ENCODE data around the gene CHRNB4.

DNA sequence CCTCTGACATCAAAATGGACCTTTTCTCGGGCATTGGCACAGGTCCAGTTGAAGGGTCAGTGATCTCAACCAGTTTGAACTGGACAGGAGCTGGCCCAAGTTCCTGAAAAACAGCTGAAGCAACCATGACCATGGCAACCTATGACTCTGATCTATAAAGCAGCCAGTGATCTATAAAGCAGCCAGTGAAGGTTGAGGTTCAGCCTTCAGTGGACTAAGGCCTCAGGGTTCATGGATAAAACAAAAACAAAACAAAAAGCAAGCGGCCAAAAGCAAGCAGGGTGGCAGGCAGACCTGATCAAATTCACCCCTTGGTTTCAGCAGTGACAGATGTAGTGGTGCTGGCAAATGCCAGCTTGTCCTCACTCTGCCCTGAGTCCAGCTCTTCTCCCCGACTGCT lies 10.0 kb upstream of the CHRNB4 start:
- TF ChIP-seq, protein P1, sequence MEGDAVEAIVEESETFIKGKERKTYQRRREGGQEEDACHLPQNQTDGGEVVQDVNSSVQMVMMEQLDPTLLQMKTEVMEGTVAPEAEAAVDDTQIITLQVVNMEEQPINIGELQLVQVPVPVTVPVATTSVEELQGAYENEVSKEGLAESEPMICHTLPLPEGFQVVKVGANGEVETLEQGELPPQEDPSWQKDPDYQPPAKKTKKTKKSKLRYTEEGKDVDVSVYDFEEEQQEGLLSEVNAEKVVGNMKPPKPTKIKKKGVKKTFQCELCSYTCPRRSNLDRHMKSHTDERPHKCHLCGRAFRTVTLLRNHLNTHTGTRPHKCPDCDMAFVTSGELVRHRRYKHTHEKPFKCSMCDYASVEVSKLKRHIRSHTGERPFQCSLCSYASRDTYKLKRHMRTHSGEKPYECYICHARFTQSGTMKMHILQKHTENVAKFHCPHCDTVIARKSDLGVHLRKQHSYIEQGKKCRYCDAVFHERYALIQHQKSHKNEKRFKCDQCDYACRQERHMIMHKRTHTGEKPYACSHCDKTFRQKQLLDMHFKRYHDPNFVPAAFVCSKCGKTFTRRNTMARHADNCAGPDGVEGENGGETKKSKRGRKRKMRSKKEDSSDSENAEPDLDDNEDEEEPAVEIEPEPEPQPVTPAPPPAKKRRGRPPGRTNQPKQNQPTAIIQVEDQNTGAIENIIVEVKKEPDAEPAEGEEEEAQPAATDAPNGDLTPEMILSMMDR (IDR thresholded peaks at IDR 0.05; ENCODE audit: insufficient read depth, low read length), result no peak
- TF ChIP-seq SPI1 (IDR thresholded peaks at IDR 0.05; ENCODE audit: borderline replicate concordance, low read depth), result no peak
- TF ChIP-seq GABPA (IDR thresholded peaks at IDR 0.05; ENCODE audit: low read depth), result no peak
- no peak for TF ChIP-seq POLR2AphosphoS5 (IDR thresholded peaks at IDR 0.05; ENCODE audit: low read depth)
